Parathyroid adenoma (tissue), 2 donors: Measurements from ENCODE around the gene DNAJC6.

Experiments
- H2AFZ ChIP-seq: fragments of 300-600 bp; sonication (generic); one replicate; pipeline ENCODE4 v1.7.0; 2017; ENCODE audit warnings: antibody characterized with exemption, mild to moderate bottlenecking
- H3K27ac ChIP-seq: fragments of 300-600 bp; sonication (generic); one replicate; pipeline ENCODE4 v1.7.0; 2017
- H3K27me3 ChIP-seq: fragments of 300-600 bp; sonication (generic); one replicate; pipeline ENCODE4 v1.7.0; 2017; ENCODE audit warnings: low read length; ENCODE audit not compliant: control insufficient read depth, insufficient read depth
- H3K36me3 ChIP-seq: fragments of 300-600 bp; sonication (generic); one replicate; pipeline ENCODE4 v1.7.0; 2017; ENCODE audit warnings: low read length; ENCODE audit not compliant: control insufficient read depth, insufficient read depth
- H3K4me1 ChIP-seq: fragments of 300-600 bp; sonication (generic); one replicate; pipeline ENCODE4 v1.7.0; 2017; ENCODE audit warnings: control low read depth
- H3K4me2 ChIP-seq: fragments of 300-600 bp; sonication (generic); one replicate; pipeline ENCODE4 v1.7.0; 2017; ENCODE audit warnings: low read length
- H3K4me3 ChIP-seq: fragments of 300-600 bp; sonication (generic); one replicate; pipeline ENCODE4 v1.7.0; 2017; ENCODE audit warnings: low read depth, low read length
- H3K79me2 ChIP-seq: fragments of 300-600 bp; sonication (generic); one replicate; pipeline ENCODE4 v1.7.0; 2017; ENCODE audit warnings: control low read depth
- H3K9ac ChIP-seq: fragments of 300-600 bp; sonication (generic); one replicate; pipeline ENCODE4 v1.7.0; 2017; ENCODE audit warnings: mild to moderate bottlenecking
- H3K9me3 ChIP-seq: fragments of 300-600 bp; sonication (generic); one replicate; pipeline ENCODE4 v1.7.0; 2017; ENCODE audit warnings: low read length; ENCODE audit not compliant: control insufficient read depth
- CTCF ChIP-seq: fragments of 300-600 bp; sonication (generic); IDR thresholded peaks from one replicate; pipeline ENCODE4 v1.7.0; 2017; ENCODE audit warnings: antibody characterized with exemption, mild to moderate bottlenecking
- donor health status: primary hyperparathyroidism.

DNAJC6 gene

GRCh38 chr1:65392497-65392896, 83.2 kb downstream of the DNAJC6 start:
- Histone ChIP-seq H2AFZ (no peak overlapping the region), H3K9ac (no peak overlapping the region), H3K9me3 (no peaks in the 10 kb centered on the region), H3K27ac (no peak overlapping the region), H3K4me1 (no peaks in the 10 kb centered on the region), H3K4me3 (no peak overlapping the region), H3K79me2 (no peaks in the 10 kb centered on the region), H3K36me3 (no peaks in the 10 kb centered on the region), H3K27me3 (no peaks in the 10 kb centered on the region), H3K4me2 (no peak overlapping the region)
- TF ChIP-seq CTCF = no peak

GRCh38 chr1:65393347-65393746, 84.0 kb downstream of the DNAJC6 start:
- Histone ChIP-seq H2AFZ (no peak overlapping the region), H3K27ac (no peak overlapping the region), H3K27me3 (no peaks in the 10 kb centered on the region), H3K4me1 (no peaks in the 10 kb centered on the region), H3K79me2 (no peaks in the 10 kb centered on the region), H3K4me3 (no peak overlapping the region), H3K36me3 (no peaks in the 10 kb centered on the region), H3K4me2 (no peak overlapping the region), H3K9me3 (no peaks in the 10 kb centered on the region), H3K9ac (no peak overlapping the region)
- TF ChIP-seq CTCF = no peak

GRCh38 chr1:65393928-65394327, 84.6 kb downstream of the DNAJC6 start:
- Histone ChIP-seq H3K9ac (no peak overlapping the region), H3K4me1 (no peaks in the 10 kb centered on the region), H3K36me3 (no peaks in the 10 kb centered on the region), H3K27me3 (no peaks in the 10 kb centered on the region), H3K79me2 (no peaks in the 10 kb centered on the region), H3K9me3 (no peaks in the 10 kb centered on the region), H3K4me2 (no peak overlapping the region), H3K27ac (no peak overlapping the region), H2AFZ (no peak overlapping the region), H3K4me3 (no peak overlapping the region)
- no peak for TF ChIP-seq CTCF

GRCh38 chr1:65395887-65396612, 86.7 kb downstream of the DNAJC6 start:
- Histone ChIP-seq H3K27me3 (no peaks in the 10 kb centered on the region), H3K4me2 (no peak overlapping the region)
- no peak for TF ChIP-seq CTCF

GRCh38 chr1:65398083-65398482, 88.7 kb downstream of the DNAJC6 start:
- Histone ChIP-seq H3K27me3 (no peaks in the 10 kb centered on the region), H3K4me1 (no peaks in the 10 kb centered on the region), H3K9ac (no peak overlapping the region), H2AFZ (no peak overlapping the region), H3K4me2 (no peak overlapping the region), H3K27ac (no peak overlapping the region), H3K36me3 (no peaks in the 10 kb centered on the region), H3K79me2 (no peaks in the 10 kb centered on the region), H3K9me3 (no peaks in the 10 kb centered on the region), H3K4me3 (no peak overlapping the region)
- no peak for TF ChIP-seq CTCF

More at GRCh38 chr1:65395887-65396612, 86.7 kb downstream of the DNAJC6 start:
- H3K27ac ChIP-seq = no peak overlapping the region
- H3K4me3 ChIP-seq = no peak overlapping the region
- H3K9me3 ChIP-seq = no peaks in the 10 kb centered on the region
- no peak overlapping the region for H3K9ac ChIP-seq
- no peaks in the 10 kb centered on the region for H3K79me2 ChIP-seq
- no peaks in the 10 kb centered on the region for H3K4me1 ChIP-seq
- H2AFZ ChIP-seq = no peak overlapping the region
- no peaks in the 10 kb centered on the region for H3K36me3 ChIP-seq
